Stimulated activated CD8-positive, alpha-beta memory T cell treated with anti-CD3 and anti-CD28 coated beads, Interleukin-4, amount 100 ng/mL, for 48 hours (primary cell): ENCODE results near the gene RCC1.
"Not testable (repeated sequence)": the region's sequence is repeated elsewhere in the genome, so short reads cannot be mapped to it uniquely, and the experiment has no call there.

Experiments used
- DNase-seq: peaks from one replicate; pipeline ENCODE4 v3.0.0-alpha.2; 2020

RCC1 gene

GRCh38 chr1:28551381-28551780, 45.5 kb downstream of the RCC1 start:
- DNase-seq = no peak

GRCh38 chr1:28552758-28553663, 47.2 kb downstream of the RCC1 start, which contains the start of gene TRNAU1AP:
Gene TRNAU1AP, plus strand, starts transcription at chr1:28553085. Its CDS starts 26 bp downstream, at chr1:28553111.
- DNase-seq = peak; percentile 98

- DNase-seq = no peak
These were observed 55.0 kb downstream of the RCC1 start for GRCh38 chr1:28560886-28561285.

- no peak for DNase-seq
These were observed 58.5 kb downstream of the RCC1 start for GRCh38 chr1:28564310-28564709.

DNA sequence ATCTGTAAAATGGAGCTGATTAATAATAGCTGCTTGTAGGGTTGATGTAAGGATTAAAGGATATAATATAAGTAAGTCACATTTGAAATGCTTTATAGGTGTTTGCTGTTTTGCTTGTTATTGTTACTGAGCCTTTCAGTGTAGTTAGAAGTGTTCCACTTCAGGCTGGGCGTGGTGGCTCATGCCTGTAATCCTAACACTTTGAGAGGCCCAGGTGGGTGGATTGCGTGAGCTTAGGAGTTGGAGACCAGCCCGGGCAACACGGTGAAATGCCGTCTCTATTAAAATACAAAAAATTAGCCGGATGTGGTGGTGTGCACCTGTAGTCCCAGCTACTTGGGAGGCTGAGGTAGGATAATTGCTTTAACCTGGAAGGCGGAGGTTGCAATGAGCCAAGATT, 59.2 kb downstream of the RCC1 start:
- no peak for DNase-seq

GRCh38 chr1:28565726-28566125, 59.9 kb downstream of the RCC1 start:
- DNase-seq = no peak

DNA sequence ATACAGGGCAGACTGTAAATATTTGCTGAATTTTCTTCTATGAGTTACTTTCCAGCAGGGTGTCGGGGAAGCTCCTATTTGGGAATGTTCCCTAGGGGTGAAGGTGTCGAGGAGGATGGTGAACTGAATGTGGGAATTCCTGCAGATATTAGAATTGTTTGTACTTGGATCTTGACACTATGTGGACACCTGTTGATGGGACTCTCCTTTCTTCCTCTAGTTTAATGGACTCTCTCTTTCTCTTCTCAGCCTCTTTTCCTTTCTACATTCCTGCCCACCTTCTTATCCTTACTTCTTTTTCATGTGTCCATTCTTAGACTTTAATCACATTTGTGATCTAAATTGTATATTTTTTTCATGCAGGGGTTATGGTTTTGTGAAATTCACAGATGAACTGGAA, 61.1 kb downstream of the RCC1 start:
- DNase-seq = no peak

DNA sequence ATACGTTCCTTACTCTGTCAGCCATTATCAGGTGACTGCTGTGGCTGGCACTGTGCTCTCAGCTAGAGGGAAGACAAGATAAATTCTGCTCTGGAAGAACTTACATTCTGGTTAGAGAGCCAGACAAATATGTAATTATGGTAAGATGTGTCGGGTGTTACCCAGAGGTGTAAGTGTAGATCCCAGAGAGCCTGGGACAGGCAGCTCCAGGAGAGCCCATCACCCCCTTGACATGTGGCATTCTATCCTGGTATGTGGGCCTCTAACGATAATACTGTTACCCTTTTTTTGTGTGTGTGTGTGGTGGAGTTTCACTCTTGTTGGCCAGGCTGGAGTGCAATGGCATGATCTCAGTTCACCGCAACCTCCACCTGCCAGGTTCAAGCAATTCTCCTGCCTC, 66.1 kb downstream of the RCC1 start:
- no peak for DNase-seq

GRCh38 chr1:28572891-28573290, 67.0 kb downstream of the RCC1 start:
- DNase-seq = not testable (repeated sequence)

DNA sequence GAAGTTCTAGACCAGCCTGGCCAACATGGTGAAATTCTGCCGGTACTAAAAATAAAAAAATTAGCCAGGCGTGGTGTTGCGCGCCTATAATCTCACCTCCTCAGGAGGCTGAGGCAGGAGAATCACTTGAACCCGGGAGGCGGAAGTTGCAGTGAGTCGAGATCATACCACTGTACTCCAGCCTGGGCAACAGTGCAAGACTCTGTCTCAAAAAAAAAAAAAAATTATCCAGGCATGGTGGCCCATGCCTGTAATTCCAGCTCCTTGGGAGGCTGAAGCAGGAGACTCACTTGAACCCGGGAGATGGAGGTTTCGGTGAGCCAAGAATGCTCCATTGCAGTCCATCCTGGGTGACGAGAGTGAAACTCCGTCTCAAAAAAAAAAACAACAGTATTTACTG, 67.7 kb downstream of the RCC1 start:
- DNase-seq = no peak

DNA sequence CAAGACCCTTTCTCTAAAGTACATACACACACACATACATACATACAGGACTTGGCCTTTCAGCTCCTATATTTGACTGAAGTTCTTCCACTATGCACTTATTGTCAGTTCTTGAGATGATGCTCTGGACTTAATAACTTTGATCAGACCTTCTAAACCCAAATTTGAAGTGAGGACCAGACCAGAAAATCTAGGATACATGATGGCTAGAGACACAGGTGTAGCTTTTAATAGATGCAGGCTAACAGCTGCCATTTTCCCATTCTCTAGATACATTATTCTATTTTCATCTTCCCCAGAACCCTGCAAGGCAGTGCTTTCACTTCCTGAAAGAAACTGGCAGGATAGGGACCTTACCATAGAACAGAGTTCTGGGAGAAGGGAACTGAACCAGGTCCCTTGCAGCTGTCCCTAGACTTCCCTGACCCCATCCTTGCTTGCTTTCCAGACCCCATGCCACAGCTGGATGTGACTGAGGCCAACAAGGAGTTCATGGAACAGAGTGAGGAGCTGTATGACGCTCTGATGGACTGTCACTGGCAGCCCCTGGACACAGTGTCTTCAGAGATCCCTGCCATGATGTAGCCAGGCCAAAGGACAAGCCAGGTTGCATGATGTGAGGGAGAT, 71.3 kb downstream of the RCC1 start:
- peak; percentile 69 for DNase-seq

GRCh38 chr1:28577738-28578536, 72.1 kb downstream of the RCC1 start:
- DNase-seq = peak; percentile 62

GRCh38 chr1:28578696-28579218, 72.9 kb downstream of the RCC1 start:
- peak; percentile 33 for DNase-seq

GRCh38 chr1:28579401-28579800, 73.6 kb downstream of the RCC1 start:
- no peak for DNase-seq

GRCh38 chr1:28580722-28581530, 75.1 kb downstream of the RCC1 start:
- peak; percentile 65 for DNase-seq

- DNase-seq = peak; percentile 95
These were observed 75.8 kb downstream of the RCC1 start for GRCh38 chr1:28581531-28582247.

- no peak for DNase-seq
These were observed 76.4 kb downstream of the RCC1 start for GRCh38 chr1:28582248-28582615.

GRCh38 chr1:28586585-28587391, 80.9 kb downstream of the RCC1 start:
- not testable (repeated sequence) for DNase-seq
